H9 (cell line): ENCODE data around the gene PARL. TPM values are rescaled to one million over a fixed set of nuclear protein-coding genes. Genes with fewer than 3 reads are reported as not detected.
A peak's percentile ranks its signal among the peaks of the same experiment; 100 is the strongest.

Experiments used
- DNase-seq: peaks from one replicate; pipeline ENCODE4 v3.0.0-alpha.2; 2017
- H2AFZ ChIP-seq: one replicate; pipeline ENCODE4 v1.6.1; 2013; ENCODE audit warnings: mild to moderate bottlenecking, low read length, control low read depth, moderate library complexity
- H2AK5ac ChIP-seq: 2 replicates; pipeline ENCODE4 v1.6.1; 2013; ENCODE audit warnings: low read length, control low read depth, mixed read lengths; ENCODE audit not compliant: insufficient read length
- H2BK120ac ChIP-seq: one replicate; pipeline ENCODE4 v1.6.1; 2013; ENCODE audit warnings: low read depth, mild to moderate bottlenecking, low read length, control low read depth, inconsistent platforms; ENCODE audit not compliant: poor library complexity, severe bottlenecking
- H2BK12ac ChIP-seq: 2 replicates; pipeline ENCODE4 v1.6.1; 2013; ENCODE audit warnings: low read length, control low read depth, mixed read lengths, low read depth; ENCODE audit not compliant: insufficient read length
- H2BK15ac ChIP-seq: 2 replicates; pipeline ENCODE4 v1.6.1; 2013; ENCODE audit warnings: low read depth, low read length, control low read depth
- H2BK20ac ChIP-seq: one replicate; pipeline ENCODE4 v1.6.1; 2013; ENCODE audit warnings: low read depth, mild to moderate bottlenecking, low read length, control low read depth, inconsistent platforms; ENCODE audit not compliant: poor library complexity, severe bottlenecking
- H2BK5ac ChIP-seq: 2 replicates; pipeline ENCODE4 v1.6.1; 2013; ENCODE audit warnings: low read length, control low read depth, mixed read lengths; ENCODE audit not compliant: insufficient read length
- H3K14ac ChIP-seq: 2 replicates; pipeline ENCODE4 v1.6.1; 2013; ENCODE audit warnings: low read length, control low read depth; ENCODE audit not compliant: insufficient read depth
- H3K18ac ChIP-seq: 2 replicates; pipeline ENCODE4 v1.6.1; 2013; ENCODE audit warnings: low read depth, mild to moderate bottlenecking, mixed read lengths, low read length, control low read depth; ENCODE audit not compliant: insufficient read length
- H3K23ac ChIP-seq: 2 replicates; pipeline ENCODE4 v1.6.1; 2013; ENCODE audit warnings: low read length, control low read depth, mixed read lengths, low read depth; ENCODE audit not compliant: insufficient read length
- H3K23me2 ChIP-seq: 2 replicates; pipeline ENCODE4 v1.6.1; 2013; ENCODE audit warnings: low read depth, mild to moderate bottlenecking, mixed read lengths, low read length, control low read depth; ENCODE audit not compliant: insufficient read length, poor library complexity, severe bottlenecking
- H3K27ac ChIP-seq: 2 replicates; pipeline ENCODE4 v1.5.1; 2013; ENCODE audit warnings: low read length, control low read depth, mixed read lengths, low read depth; ENCODE audit not compliant: insufficient read length
- H3K27me3 ChIP-seq: 2 replicates; pipeline ENCODE4 v1.6.1; 2013; ENCODE audit warnings: low read length, control low read depth, inconsistent platforms; ENCODE audit not compliant: insufficient read depth
- H3K4ac ChIP-seq: 2 replicates; pipeline ENCODE4 v1.6.1; 2013; ENCODE audit warnings: low read depth, mild to moderate bottlenecking, control low read depth, inconsistent platforms, low read length, moderate library complexity
- H3K4me1 ChIP-seq: 2 replicates; pipeline ENCODE4 v1.6.1; 2013; ENCODE audit warnings: low read length, control low read depth, inconsistent platforms; ENCODE audit not compliant: insufficient read depth
- H3K4me2 ChIP-seq: 2 replicates; pipeline ENCODE4 v1.6.1; 2013; ENCODE audit warnings: low read length, control low read depth, mixed read lengths; ENCODE audit not compliant: insufficient read length, insufficient read depth
- H3K56ac ChIP-seq: 2 replicates; pipeline ENCODE4 v1.6.1; 2013; ENCODE audit warnings: low read depth, mild to moderate bottlenecking, mixed read lengths, low read length, control low read depth; ENCODE audit not compliant: insufficient read length
- H3K79me1 ChIP-seq: 2 replicates; pipeline ENCODE4 v1.6.1; 2013; ENCODE audit warnings: low read depth, mild to moderate bottlenecking, moderate library complexity, low read length, control low read depth, inconsistent platforms; ENCODE audit not compliant: insufficient read depth, poor library complexity, severe bottlenecking
- H3K79me2 ChIP-seq: 2 replicates; pipeline ENCODE4 v1.6.1; 2013; ENCODE audit warnings: low read length, control low read depth, inconsistent platforms; ENCODE audit not compliant: insufficient read depth
- H3K9ac ChIP-seq: 2 replicates; pipeline ENCODE4 v1.6.1; 2013; ENCODE audit warnings: low read length, control low read depth, mixed read lengths; ENCODE audit not compliant: insufficient read length; ENCODE audit errors: extremely low read depth
- H3K9me3 ChIP-seq: one replicate; pipeline ENCODE4 v1.6.1; 2013; ENCODE audit warnings: low read depth, low read length, inconsistent platforms; ENCODE audit not compliant: control insufficient read depth
- H3T11ph ChIP-seq: one replicate; pipeline ENCODE4 v1.6.1; 2013; ENCODE audit warnings: mild to moderate bottlenecking, low read length, control low read depth, inconsistent platforms
- H4K20me1 ChIP-seq: one replicate; pipeline ENCODE4 v1.6.1; 2013; ENCODE audit not compliant: control insufficient read depth, insufficient read length, insufficient read depth
- H4K5ac ChIP-seq: 2 replicates; pipeline ENCODE4 v1.6.1; 2013; ENCODE audit warnings: low read depth, mild to moderate bottlenecking, mixed read lengths, low read length, control low read depth; ENCODE audit not compliant: insufficient read length
- H4K8ac ChIP-seq: replicated peaks from 2 replicates; pipeline ENCODE4 v1.6.1; 2013; ENCODE audit warnings: low read length, control low read depth, mixed read lengths, low read depth; ENCODE audit not compliant: insufficient read length
- H4K91ac ChIP-seq: 2 replicates; pipeline ENCODE4 v1.6.1; 2013; ENCODE audit warnings: low read depth, mild to moderate bottlenecking, moderate library complexity, mixed read lengths, low read length, control low read depth; ENCODE audit not compliant: insufficient read length
- H3K27ac Mint-ChIP-seq, 3 experiments: 2 replicates in 2 of 3; 3 replicates in 1 of 3; pipeline ENCODE4 v1.8.0; 2020 to 2021; ENCODE audit warnings: mixed read lengths in 3 of 3, mild to moderate bottlenecking in 1 of 3, moderate library complexity in 1 of 3
- H3K27me3 Mint-ChIP-seq: 2 replicates; pipeline ENCODE4 v1.8.0; 2021; ENCODE audit warnings: low read depth, mild to moderate bottlenecking, moderate library complexity, mixed read lengths
- H3K36me3 Mint-ChIP-seq, 3 experiments: 2 replicates in 2 of 3; 3 replicates in 1 of 3; pipeline ENCODE4 v1.8.0; 2020 to 2021; ENCODE audit warnings: low read depth in 3 of 3, mixed read lengths in 3 of 3; ENCODE audit not compliant: insufficient read depth in 1 of 3
- H3K4me1 Mint-ChIP-seq, 2 experiments: 2 replicates each; pipeline ENCODE4 v1.8.0; 2020; ENCODE audit warnings: mixed read lengths in 2 of 2
- H3K4me3 Mint-ChIP-seq, 2 experiments: 2 replicates in 1 of 2; 3 replicates in 1 of 2; pipeline ENCODE4 v1.8.0; 2020 to 2021; ENCODE audit warnings: mild to moderate bottlenecking in 2 of 2, mixed read lengths in 2 of 2, moderate library complexity in 1 of 2
- H3K9me3 Mint-ChIP-seq, 2 experiments: 2 replicates in 1 of 2; 3 replicates in 1 of 2; pipeline ENCODE4 v1.8.0; 2020; ENCODE audit warnings: mild to moderate bottlenecking in 2 of 2, mixed read lengths in 2 of 2, moderate library complexity in 1 of 2
- WGBS: extraction: QIAGEN DNeasy Blood & Tissue Kit; methylation state at CpG from one replicate; pipeline ENCODE4 v1.1.7; 2013; ENCODE audit warnings: missing lambda C conversion rate, low lambda C conversion rate, mixed read lengths; ENCODE audit not compliant: insufficient read length; ENCODE audit errors: extremely low coverage; 5-methylcytosine and 5-hydroxymethylcytosine counted together
- total RNA-seq: library from RNA; stranded (reverse); gene quantifications from 2 replicates; pipeline ENCODE4 v1.2.1, GENCODE V29; 2021
- TF ChIP-seq, protein P1 (sequence below): fragments of 200-600 bp; sonication (generic); conservative IDR thresholded peaks from 3 replicates; pipeline ENCODE4 v1.8.0; 2021; ENCODE audit warnings: antibody characterized with exemption, mild to moderate bottlenecking

The PARL gene
- total RNA-seq, 1 experiment from 2014 or later: 94.5 TPM

DNA sequence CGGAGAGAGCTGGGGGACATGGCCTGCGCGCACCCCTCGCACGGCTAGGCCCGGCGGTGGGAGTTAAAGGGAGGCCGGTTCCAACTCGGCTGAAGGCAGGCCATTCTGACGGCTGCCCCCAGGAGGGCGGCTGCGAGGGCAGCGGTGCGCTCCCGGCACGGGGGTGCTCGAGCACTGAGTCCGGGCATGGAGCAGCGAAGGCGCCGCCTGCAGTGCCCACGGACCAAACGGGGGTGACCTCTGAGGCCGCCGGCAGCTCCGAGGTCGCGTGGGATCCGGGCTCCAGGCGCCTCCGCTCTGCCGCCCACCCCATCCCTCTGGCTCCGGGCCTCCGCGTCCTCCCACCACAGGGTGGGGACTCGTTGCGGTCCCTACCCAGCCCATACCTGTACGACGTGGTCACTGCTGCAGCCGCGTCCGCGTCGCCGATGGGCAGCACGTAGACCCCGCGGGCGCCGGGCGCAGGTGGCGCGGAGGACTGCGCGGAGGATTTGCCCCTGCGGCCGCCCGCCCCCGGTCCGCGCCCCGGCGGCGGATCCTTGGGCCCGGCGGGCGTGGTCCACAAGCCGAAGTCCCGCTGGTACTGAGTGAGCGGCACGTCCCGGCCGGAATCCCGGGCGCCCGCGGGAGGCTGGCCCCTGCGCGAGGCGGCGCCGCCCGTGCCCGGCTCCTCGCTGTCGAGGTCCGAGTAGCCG is 59.8 kb downstream of the PARL start:
- H3K4ac ChIP-seq: no peak overlapping the region
- H2BK20ac ChIP-seq: no peak overlapping the region
- H3K36me3 Mint-ChIP-seq: peaks cover 0 to 19% (median 6%) of the 10 kb centered on the region in 3 experiments; a peak in 6 of 7 replicates
- no peak overlapping the region for H3K18ac ChIP-seq
- H3K27me3 Mint-ChIP-seq: peaks cover 9% of the 10 kb centered on the region
- H3K23me2 ChIP-seq: peaks cover 6% of the 10 kb centered on the region
- no peak overlapping the region for H4K5ac ChIP-seq
- H2BK5ac ChIP-seq: no peak overlapping the region
- H2BK12ac ChIP-seq: no peak overlapping the region
- TF ChIP-seq, protein P1, sequence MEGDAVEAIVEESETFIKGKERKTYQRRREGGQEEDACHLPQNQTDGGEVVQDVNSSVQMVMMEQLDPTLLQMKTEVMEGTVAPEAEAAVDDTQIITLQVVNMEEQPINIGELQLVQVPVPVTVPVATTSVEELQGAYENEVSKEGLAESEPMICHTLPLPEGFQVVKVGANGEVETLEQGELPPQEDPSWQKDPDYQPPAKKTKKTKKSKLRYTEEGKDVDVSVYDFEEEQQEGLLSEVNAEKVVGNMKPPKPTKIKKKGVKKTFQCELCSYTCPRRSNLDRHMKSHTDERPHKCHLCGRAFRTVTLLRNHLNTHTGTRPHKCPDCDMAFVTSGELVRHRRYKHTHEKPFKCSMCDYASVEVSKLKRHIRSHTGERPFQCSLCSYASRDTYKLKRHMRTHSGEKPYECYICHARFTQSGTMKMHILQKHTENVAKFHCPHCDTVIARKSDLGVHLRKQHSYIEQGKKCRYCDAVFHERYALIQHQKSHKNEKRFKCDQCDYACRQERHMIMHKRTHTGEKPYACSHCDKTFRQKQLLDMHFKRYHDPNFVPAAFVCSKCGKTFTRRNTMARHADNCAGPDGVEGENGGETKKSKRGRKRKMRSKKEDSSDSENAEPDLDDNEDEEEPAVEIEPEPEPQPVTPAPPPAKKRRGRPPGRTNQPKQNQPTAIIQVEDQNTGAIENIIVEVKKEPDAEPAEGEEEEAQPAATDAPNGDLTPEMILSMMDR: no peak
- no peak overlapping the region for H3K27ac Mint-ChIP-seq
- H3K79me2 ChIP-seq: no peaks in the 10 kb centered on the region
- no peaks in the 10 kb centered on the region for H3K27me3 ChIP-seq
- H3K23ac ChIP-seq: no peak overlapping the region
- H2AFZ ChIP-seq: no peak overlapping the region
- H4K8ac ChIP-seq: no peak overlapping the region
- peak overlapping the region; percentile 70 to 84 for H3K4me3 Mint-ChIP-seq
- peak overlapping the region; percentile 46 for H3K4me2 ChIP-seq
- no peak overlapping the region for H3K56ac ChIP-seq
- H3K9me3 Mint-ChIP-seq: no peaks in the 10 kb centered on the region
- no peaks in the 10 kb centered on the region for H4K20me1 ChIP-seq
- peak; percentile 52 for DNase-seq
- peaks cover 22 to 24% of the 10 kb centered on the region in 2 experiments for H3K4me1 Mint-ChIP-seq
- no peak overlapping the region for H2AK5ac ChIP-seq
- no peaks in the 10 kb centered on the region for H3K79me1 ChIP-seq
- no peaks in the 10 kb centered on the region; the same call in 1 of the 2 replicates for H3K4me1 ChIP-seq
- no peak overlapping the region for H4K91ac ChIP-seq
- H3K9ac ChIP-seq: no peak overlapping the region
- no peak overlapping the region for H3T11ph ChIP-seq
- H3K14ac ChIP-seq: no peak overlapping the region; the same call in 1 of the 2 replicates
- WGBS: no CpG with 5 or more reads among the region's 88 CpGs
- no peaks in the 10 kb centered on the region for H3K9me3 ChIP-seq
- no peak overlapping the region for H3K27ac ChIP-seq
- no peak overlapping the region for H2BK15ac ChIP-seq
- no peak overlapping the region for H2BK120ac ChIP-seq
